LNCaP clone FGC (cell line): ENCODE measurements around the gene NRF1.
"Not testable (repeated sequence)": the region's sequence is repeated elsewhere in the genome, so short reads cannot be mapped to it uniquely, and the experiment has no call there.

ENCODE experiments used
- DNase-seq: peaks from one replicate; pipeline ENCODE4 v3.0.0-alpha.2; 2011; ENCODE audit warnings: low read depth
- H3K4me3 ChIP-seq: 2 replicates; pipeline ENCODE4 v1.5.1; 2011; ENCODE audit warnings: mild to moderate bottlenecking, low read depth, low read length, control low read depth
- TF ChIP-seq, protein P1 (sequence below): IDR thresholded peaks from 2 replicates; pipeline ENCODE4 v1.5.1; 2012; ENCODE audit warnings: mild to moderate bottlenecking; ENCODE audit not compliant: control insufficient read depth, insufficient read depth; ENCODE audit errors: extremely low read depth

Gene NRF1

GRCh38 chr7:129591868-129592267 lies 19.7 kb upstream of the NRF1 start:
- no peak for DNase-seq
- TF ChIP-seq, protein P1, sequence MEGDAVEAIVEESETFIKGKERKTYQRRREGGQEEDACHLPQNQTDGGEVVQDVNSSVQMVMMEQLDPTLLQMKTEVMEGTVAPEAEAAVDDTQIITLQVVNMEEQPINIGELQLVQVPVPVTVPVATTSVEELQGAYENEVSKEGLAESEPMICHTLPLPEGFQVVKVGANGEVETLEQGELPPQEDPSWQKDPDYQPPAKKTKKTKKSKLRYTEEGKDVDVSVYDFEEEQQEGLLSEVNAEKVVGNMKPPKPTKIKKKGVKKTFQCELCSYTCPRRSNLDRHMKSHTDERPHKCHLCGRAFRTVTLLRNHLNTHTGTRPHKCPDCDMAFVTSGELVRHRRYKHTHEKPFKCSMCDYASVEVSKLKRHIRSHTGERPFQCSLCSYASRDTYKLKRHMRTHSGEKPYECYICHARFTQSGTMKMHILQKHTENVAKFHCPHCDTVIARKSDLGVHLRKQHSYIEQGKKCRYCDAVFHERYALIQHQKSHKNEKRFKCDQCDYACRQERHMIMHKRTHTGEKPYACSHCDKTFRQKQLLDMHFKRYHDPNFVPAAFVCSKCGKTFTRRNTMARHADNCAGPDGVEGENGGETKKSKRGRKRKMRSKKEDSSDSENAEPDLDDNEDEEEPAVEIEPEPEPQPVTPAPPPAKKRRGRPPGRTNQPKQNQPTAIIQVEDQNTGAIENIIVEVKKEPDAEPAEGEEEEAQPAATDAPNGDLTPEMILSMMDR, result no peak
- no peak overlapping the region for H3K4me3 ChIP-seq

GRCh38 chr7:129596386-129596785 lies 15.1 kb upstream of the NRF1 start:
- H3K4me3 ChIP-seq, DNase-seq: not testable (repeated sequence)

- no peak for DNase-seq
- no peak overlapping the region for H3K4me3 ChIP-seq
- TF ChIP-seq, protein P1, result no peak
These were observed 13.8 kb upstream of the NRF1 start for GRCh38 chr7:129597672-129598071.

DNA sequence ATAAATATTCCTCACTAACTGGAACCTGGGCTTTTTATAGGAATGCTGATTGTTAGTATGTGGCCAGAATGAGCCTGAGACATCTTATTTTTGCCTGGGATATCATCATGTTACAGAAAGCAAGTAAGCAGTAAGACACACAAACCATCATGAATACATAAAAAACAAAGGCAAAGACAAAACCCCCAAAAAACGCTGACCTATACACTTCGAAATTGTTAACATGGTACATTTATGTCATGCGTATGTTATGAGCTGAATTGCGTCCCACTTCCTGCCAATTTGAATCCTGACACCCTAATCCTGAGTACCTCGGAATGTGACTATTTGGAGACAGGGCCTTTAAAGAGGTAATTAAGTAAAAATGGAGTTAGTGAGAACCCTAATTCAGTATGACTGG lies 12.3 kb upstream of the NRF1 start:
- no peak for DNase-seq
- no peak overlapping the region for H3K4me3 ChIP-seq
- TF ChIP-seq, protein P1, result no peak

- DNase-seq, result not testable (repeated sequence)
These were observed 7.9 kb upstream of the NRF1 start for GRCh38 chr7:129603594-129603993.

GRCh38 chr7:129604021-129604420 lies 7.5 kb upstream of the NRF1 start:
- not testable (repeated sequence) for DNase-seq, H3K4me3 ChIP-seq

More at GRCh38 chr7:129603594-129603993, 7.9 kb upstream of the NRF1 start:
- not testable (repeated sequence) for H3K4me3 ChIP-seq

GRCh38 chr7:129604713-129605437 lies 6.6 kb upstream of the NRF1 start:
- no peak overlapping the region for H3K4me3 ChIP-seq
- DNase-seq, result no peak
- TF ChIP-seq, protein P1, result no peak

- TF ChIP-seq, protein P1, result no peak
- H3K4me3 ChIP-seq, result no peak overlapping the region
These were observed 5.4 kb upstream of the NRF1 start for GRCh38 chr7:129605960-129606614.

More at GRCh38 chr7:129605960-129606614, 5.4 kb upstream of the NRF1 start:
- no peak for DNase-seq
